Fibroblast of skin of right biceps (primary cell): ENCODE measurements around the gene PLD3.
"Not testable (repeated sequence)": the region's sequence is repeated elsewhere in the genome, so short reads cannot be mapped to it uniquely, and the experiment has no call there.

Experiments
- DNase-seq: peaks from one replicate; pipeline ENCODE4 v3.0.0-alpha.2; 2013

Gene PLD3

DNA sequence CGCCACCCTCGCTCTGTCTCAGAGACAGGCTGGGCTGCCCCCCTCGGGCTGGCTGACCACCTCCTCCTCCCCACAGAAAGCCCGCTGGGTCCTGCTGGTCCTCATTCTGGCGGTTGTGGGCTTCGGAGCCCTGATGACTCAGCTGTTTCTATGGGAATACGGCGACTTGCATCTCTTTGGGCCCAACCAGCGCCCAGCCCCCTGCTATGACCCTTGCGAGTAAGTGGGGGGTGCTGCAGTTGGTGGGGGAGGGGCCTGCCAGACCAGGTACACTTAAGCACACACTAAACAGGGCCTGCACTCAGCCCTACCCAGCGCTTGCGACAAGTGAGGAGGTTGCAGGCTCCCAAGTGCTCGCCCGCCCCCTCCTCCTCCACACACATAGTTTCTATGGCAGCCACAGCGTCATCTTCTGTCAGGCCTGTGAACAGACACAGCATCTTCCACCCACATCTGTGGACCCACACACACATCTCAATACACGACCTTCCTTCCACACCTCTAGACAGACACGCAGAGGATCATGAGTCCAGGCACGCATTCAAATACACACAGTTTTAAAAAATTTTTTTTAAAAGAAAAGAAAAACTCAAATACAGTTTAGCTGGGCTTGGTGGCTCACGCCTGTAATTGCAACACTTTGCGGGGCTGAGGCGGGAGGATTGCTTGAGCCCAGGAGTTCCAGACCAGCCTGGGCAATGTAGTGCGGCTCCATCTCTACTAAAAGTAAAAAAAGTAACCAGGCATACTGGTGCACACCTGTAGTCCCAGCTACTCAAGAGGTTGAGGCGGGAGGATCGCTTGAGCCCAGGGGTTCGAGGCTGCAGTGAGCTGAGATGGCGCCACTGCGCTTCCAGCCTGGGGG is 18.4 kb downstream of the PLD3 start:
- DNase-seq = peak; percentile 57

DNA sequence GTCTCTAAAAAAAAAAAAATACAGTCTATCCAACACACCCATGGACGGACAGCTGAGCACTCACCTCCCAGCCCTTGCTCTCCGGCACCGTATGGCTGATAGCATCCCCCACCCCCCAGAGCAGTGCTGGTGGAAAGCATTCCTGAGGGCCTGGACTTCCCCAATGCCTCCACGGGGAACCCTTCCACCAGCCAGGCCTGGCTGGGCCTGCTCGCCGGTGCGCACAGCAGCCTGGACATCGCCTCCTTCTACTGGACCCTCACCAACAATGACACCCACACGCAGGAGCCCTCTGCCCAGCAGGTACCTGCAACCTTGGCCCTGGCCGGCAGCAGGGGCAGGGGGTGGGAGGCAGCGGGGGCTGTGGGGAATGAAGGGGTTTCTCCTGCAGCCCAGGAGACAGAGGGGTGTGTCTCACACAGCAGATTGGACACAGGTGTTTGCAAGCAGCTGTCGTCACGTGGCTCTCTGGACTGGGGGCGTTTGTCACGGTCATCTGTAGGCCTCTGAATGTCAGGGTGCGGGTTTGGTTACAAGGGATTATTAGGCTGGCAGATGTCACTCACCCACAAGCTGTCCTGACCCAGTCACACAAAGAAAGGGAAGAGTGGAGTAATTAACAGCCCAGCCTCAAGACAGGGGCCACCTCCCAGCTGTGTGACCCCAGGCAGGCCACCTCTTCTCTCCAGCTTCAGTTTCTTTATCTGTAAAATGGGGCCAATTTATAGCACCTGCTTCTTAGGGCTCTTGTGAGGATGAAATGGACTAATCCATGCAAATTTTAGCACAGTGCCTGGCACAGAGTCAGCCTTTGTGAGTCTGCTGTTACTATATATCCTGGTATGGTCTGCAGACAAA is 19.3 kb downstream of the PLD3 start:
- DNase-seq = no peak

DNA sequence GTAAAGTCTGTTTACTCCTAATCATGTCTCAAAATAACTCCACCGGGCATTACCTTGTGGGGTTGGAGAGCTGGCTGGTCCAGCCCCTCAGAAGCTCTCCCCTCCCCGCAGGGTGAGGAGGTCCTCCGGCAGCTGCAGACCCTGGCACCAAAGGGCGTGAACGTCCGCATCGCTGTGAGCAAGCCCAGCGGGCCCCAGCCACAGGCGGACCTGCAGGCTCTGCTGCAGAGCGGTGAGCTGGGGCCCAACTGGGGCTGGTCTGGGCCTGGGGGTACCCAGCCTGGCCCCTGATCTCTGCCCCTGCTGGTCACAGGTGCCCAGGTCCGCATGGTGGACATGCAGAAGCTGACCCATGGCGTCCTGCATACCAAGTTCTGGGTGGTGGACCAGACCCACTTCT is 21.3 kb downstream of the PLD3 start:
- no peak for DNase-seq

DNA sequence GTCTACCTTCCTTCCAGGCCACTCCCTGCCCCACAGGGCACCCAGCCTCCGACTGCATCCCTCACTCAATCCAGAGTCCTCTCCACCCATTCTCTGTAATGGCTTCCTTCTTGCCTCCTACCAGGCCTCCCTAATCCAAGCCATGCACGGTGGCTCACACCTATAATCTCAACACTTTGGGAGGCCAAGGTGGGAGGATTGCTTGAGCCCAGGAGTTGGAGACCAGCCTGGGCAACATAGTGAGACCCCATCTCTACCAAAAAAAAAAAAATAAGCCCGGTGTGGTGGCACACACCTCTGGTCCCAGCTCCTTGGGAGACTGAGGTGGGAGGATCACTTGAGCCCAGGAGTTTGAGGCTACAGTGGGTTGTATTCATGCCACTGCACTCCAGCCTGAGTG is 21.8 kb downstream of the PLD3 start:
- not testable (repeated sequence) for DNase-seq

DNA sequence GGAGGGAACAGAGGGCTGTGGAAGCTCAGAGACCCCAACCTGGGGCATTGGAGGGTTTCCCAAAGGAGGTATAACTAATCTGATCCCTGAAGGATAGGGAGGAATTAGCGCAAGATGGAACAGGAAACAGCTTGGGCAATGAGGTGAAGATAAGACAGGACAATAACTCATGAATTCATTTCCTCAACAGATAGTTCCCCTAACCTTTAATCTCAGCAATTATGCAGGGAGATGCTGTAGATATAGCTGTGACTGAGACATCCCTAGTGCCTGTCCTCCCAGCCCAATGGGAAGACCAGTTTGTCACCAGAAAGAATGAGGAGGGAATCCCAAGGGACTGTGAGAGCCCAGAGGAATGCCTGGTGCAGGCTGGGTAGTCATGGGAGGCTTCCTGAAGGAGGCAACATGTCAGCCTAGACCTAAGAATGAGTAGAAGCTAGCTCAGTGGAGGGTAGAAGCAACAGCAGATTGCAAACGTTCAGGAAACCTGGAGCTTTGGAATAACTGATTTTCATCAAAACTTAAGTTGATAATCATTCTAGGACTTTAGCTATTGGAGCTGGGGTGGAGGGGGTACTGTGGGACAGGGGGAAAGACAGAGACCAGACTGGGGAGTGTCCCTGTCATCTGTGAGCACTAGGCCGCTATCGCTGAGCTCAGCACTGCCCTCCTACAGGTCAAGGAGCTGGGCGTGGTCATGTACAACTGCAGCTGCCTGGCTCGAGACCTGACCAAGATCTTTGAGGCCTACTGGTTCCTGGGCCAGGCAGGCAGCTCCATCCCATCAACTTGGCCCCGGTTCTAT is 22.7 kb downstream of the PLD3 start:
- no peak for DNase-seq

DNA sequence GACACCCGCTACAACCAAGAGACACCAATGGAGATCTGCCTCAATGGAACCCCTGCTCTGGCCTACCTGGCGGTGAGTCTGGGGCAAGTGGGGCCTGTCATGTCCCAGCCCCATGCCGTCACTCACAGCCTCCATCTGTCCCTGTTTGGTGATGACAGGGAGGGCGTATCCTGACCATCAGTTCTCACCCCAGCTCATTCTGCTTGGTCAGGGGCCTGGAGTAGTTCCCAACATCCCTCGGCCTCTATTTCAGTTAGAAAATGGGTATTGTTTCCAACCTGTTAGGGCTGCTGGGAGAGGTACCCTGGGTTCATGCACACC is 23.3 kb downstream of the PLD3 start:
- DNase-seq = no peak

DNA sequence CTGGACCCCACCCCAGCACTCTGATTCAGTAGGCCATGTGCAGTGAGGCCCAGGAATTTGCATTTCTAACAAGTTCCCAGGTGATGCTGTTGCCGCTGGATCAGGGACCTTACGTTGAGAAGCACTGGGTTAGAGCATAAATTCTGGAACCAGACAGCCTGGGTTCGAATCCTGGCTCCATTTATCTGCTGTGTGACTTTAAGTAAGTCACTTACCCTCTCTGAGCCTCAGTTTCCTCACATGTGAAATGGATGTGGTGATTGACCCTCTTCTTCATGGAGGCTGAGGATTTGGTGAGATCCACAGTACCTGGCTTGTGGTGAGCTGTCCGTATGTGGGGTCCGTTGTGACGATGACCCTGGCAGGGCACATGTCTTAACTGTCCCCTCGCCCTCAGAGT is 25.6 kb downstream of the PLD3 start:
- no peak for DNase-seq

DNA sequence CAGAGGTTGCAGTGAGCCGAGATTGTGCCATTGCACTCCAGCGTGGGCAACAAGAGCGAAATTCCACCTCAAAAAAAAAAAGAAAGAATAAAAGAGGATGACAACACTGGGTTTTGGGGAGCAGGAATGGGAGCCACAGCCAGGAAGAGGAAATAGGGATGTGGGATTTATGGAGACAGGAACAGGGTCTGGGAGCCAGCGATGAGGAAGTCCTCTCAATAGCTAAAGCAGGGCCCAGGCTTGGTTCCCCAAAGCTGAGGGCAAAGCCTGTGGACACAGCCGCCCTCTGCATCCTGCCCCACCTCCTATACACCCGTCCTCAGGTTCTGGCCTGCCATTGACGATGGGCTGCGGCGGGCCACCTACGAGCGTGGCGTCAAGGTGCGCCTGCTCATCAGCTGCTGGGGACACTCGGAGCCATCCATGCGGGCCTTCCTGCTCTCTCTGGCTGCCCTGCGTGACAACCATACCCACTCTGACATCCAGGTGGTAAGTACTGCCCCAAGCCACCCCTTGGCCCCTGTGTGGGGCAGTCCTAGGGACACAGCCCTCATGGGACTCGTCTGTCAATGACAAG is 27.9 kb downstream of the PLD3 start:
- DNase-seq = no peak

DNA sequence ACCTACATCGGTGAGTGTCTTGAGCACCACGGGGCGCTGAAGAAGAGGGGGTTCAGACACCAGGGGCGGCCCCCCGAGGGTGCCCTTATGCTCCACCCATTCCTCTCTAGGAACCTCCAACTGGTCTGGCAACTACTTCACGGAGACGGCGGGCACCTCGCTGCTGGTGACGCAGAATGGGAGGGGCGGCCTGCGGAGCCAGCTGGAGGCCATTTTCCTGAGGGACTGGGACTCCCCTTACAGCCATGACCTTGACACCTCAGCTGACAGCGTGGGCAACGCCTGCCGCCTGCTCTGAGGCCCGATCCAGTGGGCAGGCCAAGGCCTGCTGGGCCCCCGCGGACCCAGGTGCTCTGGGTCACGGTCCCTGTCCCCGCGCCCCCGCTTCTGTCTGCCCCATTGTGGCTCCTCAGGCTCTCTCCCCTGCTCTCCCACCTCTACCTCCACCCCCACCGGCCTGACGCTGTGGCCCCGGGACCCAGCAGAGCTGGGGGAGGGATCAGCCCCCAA is 29.4 kb downstream of the PLD3 start:
- DNase-seq = no peak

DNA sequence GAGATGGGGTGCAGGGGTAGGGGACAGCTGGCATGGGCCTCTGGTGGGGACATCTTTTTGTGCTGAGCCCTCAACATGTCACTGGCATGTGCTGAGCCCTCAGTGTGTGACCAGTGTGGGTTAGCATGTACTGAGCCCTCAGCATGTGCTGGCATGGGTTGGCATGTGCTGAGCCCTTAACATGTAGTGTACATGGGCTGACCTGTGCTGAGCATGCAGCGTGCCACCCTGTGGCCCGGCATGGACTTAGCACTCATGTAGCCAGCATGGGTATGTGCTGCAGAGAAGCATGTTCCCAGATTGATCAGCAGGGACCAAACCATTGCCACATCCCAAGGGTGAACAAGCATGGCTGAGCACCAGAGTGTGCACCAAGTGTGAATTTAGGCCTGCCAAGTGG is 30.0 kb downstream of the PLD3 start:
- no peak for DNase-seq

DNA sequence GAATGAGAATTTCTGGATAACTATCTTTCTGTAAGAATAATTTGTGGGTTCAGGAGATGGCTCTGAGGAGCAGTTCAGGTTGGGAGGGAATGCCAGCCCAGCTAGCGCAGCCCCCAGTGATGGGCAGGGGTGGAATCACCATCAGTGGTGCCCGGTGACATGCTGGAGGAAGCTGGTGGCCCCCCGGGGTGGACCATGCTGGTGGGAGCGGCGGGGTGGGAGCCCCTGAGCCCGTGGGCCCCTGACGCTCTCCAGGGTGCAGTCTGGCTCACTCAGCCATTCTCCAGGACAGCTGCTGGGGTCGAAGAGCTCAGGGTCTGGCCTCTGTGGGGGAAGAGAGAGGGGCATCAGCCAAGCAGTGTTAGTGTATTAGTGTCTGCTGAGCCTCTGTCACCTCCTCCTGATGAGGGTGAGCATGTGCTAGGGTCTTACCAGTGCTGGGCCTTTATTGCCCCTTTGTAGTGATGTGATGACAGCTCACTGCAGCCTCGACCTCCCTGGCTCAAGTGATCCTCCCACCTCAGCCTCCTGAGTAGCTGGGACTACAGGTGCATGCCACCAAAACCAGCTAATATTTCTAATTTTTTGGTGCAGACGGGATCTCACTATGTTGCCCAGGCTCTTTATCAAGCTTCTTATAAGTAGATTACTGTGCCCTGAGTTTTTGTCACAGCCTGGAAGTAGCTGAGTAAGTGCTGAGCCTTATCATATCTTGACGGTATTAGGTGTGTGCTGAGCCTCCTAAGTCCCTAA is 31.1 kb downstream of the PLD3 start:
- no peak for DNase-seq

DNA sequence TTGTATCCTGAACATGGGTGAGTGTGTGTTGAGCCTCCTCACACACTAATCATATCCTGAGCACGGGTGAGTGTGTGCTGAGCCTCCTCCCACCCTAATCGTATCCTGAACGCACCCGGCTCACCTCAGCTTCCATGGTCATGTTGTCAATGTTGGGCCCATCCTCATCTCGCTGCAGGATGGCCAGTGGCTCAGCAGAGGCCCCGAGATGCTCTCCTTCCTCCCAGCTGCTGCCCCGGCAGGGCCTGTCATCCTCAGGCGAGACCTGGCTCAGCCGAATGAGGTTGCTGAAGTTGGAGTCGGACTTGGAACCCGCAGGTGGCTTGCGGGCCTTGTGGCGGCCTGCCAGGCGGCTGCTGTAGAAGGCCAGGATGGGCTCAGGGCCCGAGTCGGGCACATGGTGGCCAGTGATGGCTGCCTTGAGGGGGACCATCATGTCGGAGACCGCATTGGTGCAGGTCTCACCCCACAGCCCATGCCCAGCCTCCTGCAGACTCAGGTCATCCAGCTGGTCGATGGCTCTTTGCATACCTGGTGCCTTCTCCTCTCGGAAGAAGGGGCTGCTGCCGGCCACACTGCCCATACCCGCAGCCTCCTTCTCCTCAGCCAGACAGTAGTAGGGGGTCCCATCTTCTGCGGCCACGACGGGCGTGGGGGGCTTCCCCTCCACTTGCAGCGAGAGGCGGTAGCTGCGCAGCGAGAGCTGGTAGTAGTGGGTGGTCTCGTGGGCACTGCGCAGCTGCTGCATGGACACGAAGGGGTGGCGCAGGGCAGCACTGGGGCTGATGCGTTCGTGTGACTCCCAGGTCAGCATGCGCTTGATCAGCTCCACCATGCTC is 31.9 kb downstream of the PLD3 start:
- no peak for DNase-seq

DNA sequence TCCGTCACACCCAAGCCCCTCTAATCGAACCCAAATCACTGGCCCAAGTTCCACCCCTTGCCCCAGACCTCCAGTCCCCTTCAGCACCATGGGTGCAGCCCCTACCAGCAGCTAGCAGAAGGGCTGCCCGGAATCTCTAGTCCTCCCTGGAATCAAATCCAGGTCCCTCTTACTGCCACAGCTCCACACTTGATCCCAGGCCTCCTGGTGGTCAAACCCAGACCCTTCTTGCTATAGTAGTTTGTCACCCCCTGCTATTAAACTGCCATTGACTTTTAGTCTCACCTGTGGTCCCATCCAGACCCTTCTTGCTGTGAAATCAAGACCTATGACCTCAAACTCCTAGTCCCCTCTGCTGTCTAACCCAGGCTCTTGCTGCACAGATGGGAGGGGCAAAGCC is 32.8 kb downstream of the PLD3 start:
- DNase-seq = no peak

DNA sequence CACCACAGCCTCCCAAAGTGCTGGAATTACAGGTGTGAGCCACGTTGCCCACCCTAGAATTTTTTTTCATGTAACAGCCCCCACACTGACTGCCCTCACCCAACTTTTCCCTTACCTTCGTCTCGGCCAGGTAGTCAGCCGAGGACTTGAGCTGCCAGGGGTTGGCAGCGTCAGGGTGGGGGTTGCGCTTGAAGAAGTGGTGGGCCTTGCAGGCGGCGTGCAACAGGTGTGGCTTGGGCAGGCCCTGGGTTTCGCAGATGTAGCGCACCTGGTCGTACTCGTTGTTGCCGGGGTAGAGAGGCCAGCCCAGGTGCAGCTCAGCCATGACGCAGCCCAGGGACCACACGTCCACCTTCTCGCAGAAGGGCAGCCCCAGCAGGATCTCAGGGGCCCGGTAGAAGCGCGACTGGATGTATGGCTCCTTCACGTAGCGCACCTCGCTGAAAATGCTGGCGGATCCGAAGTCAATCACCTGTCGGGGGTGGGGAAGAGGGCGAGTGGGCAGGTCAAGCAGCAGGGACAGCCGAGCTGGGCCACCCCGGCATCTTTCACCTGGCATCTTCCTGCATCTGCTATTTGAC is 35.3 kb downstream of the PLD3 start:
- no peak for DNase-seq

DNA sequence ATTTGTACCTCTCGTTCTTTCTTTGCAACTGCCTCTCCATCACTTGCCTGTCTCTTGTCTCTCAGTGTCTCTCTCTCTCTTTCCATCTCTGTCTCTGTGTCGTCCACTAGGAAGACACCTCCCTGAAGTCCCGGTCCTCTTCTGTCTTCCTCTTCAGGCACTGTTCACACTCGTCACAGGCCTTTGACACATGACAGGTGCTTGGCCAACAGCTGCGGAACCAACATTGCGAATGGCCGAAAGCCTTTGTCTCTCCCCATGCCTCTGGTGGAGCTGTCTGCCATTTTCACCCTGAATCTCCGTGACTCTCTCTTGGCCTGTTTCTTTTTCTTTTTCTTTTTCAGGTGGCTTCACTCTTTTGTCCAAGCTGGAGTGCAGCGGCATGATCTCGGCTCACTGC is 38.7 kb downstream of the PLD3 start:
- no peak for DNase-seq

DNA sequence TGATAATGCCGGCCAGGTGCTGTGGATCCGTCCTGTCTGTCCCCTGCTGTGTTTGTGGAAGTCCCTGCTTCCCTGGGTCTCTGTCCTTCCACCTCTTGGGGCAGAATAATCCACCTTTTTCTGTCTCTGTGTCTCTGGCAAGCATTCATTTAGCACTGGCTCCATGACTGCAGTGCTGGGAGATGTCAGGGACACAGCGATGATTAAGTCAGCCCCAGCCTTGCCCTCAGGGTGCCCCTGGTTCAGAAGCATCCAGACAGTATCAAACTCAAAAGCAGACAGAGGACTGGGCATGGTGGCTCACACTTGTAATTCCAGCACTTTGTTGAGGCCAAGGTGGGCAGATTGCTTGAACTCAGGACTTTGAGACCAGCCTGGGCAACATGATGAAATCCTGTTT is 40.0 kb downstream of the PLD3 start:
- no peak for DNase-seq

DNA sequence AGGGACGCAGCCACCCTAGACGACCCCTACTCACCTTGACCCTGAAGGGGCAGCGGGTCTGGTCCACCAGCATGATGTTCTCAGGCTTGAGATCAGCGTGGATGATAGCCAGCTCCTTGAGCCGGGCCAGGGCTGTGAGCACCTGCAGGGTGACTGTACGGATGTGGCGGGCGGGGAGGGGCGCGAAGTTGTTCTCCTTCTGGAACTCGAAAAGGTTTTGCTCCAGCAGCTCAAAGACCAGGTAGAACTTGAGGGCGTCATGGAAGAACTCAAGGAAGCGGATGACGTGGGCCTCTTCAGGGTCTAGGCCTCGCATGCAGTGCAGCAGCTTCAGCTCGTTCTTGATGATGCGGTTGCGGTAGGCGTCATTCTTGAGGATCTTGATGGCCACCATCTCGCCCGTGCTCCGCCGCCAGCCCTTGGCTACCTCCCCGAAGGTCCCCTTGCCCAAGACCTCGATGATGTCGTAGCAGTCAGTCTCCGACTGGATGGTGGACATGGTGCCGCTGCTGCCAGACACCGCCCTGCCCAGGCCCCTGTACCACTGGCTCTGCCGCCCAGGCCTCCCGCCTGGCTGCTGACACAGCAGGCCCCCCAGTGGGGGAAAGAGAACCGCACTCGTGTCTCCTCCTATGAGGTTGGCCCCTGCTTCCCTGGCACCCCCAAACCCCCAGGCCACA is 41.0 kb downstream of the PLD3 start:
- no peak for DNase-seq

DNA sequence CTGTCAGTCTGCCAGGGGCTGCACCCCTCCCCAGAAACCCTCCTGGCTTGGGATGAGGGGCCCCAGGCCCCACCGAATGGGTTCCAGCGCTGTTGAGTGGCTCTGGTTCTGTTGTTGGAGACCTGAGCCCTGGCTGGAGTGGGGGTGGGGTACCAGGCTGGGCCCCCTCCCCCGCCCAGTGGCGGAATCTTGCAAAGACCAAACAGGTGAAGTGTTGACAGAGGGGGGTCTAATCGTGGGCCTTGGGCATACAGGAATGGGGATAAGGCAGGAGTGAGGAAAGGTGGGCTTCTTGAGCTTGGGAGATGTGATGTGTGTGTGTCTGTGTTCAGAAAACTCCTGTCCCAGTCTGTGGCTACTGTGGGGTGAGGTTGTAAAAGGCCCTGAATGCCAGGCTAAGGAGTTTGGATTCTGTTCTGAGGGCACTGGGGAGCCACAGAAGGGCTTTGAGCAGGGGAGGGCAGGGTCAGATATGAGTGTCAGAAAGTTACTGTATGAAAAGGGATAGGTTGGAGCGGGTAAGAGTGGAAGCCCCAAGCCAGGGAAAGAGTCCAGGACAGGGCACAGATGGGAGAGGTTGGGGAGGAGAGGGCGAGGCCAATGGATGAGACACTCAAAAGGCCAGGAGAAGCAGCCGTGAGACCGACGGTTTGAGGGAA is 41.7 kb downstream of the PLD3 start, which contains the start of gene HIPK4:
TSS of gene HIPK4 (minus strand) at position 98 of the 659 bp plus-strand sequence. CDS start 279 bp downstream, outside the sequence.
- DNase-seq = no peak

DNA sequence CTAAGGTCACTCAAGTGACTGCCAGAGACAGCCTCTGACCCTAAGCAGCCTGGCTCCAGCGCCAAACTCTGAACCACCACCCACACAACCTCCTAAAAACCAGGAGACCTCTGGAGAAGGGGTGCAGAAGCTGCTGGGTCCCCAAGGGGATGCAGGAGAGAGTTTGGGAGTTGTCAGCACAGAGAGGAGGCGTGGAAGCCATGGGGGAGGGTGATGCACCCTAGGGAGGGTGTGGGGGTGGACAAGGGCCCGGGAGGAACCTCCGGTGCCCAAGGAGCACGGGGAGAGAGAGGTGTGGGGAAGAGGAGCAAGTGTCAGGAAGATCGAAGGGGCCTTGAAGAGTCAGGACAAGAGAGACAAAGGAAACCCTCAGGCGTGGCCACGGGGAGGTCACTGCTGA is 43.6 kb downstream of the PLD3 start:
- DNase-seq = no peak
